T-cell (primary cell): ENCODE measurements around the gene LRRC3C. TPM values are rescaled to one million over a fixed set of nuclear protein-coding genes. Genes with fewer than 3 reads are reported as not detected.

Experiments used
- ATAC-seq, 4 experiments: fragments of 200-7000 bp in 3 of 4; fragments of 150-1000 bp in 1 of 4; cut with Tn5 transposase; replicated peaks in 1 of 4; 1 replicate in 3 of 4; 2 replicates in 1 of 4; pipeline ENCODE4 v1.10.0; 2021; ENCODE audit warnings: moderate library complexity in 3 of 4, mild to moderate bottlenecking in 2 of 4, moderate number of reproducible peaks in 1 of 4
- CTCF ChIA-PET, 2 donors: fragments of 300-600 bp; sonication (Branson Sonifier 250); formaldehyde crosslinking; loops; one replicate each; lab custom pipeline; 2022; ENCODE audit warnings: antibody characterized with exemption in 2 of 2; lab: Charles Lee
- POLR2A ChIA-PET, 2 donors: fragments of 300-600 bp; sonication (Branson Sonifier 250); formaldehyde crosslinking; loops; one replicate each; lab custom pipeline; 2022; ENCODE audit warnings: antibody characterized with exemption in 2 of 2; lab: Charles Lee
- DNase-seq, 35 experiments: peaks; one replicate each; pipeline versions ENCODE4 v3.0.0 to v3.0.0-alpha.2; 2013 to 2023
- H3K27ac ChIP-seq: one replicate; pipeline ENCODE4 v1.5.1; 2013; ENCODE audit warnings: low read length
- H3K27me3 ChIP-seq, 2 experiments: replicated peaks in 1 of 2; 1 replicate in 1 of 2; 2 replicates in 1 of 2; pipeline versions ENCODE4 v1.6.1 to v1.7.0; 2013; ENCODE audit warnings: low read length in 1 of 2, mixed read lengths in 1 of 2; ENCODE audit not compliant: control insufficient read depth in 2 of 2, insufficient read depth in 2 of 2; ENCODE audit errors: extremely low read depth in 1 of 2
- H3K36me3 ChIP-seq, 2 donors: 1 replicate in 1 of 2; 2 replicates in 1 of 2; pipeline versions ENCODE4 v1.6.1 to v1.7.0; 2013; ENCODE audit warnings: low read length in 1 of 2; ENCODE audit not compliant: control insufficient read depth in 2 of 2, insufficient read depth in 1 of 2; ENCODE audit errors: extremely low read depth in 1 of 2
- H3K4me1 ChIP-seq, 2 experiments: 1 replicate in 1 of 2; 2 replicates in 1 of 2; pipeline versions ENCODE4 v1.6.1 to v1.7.0; 2013; ENCODE audit warnings: low read length in 2 of 2, mixed read lengths in 1 of 2; ENCODE audit not compliant: insufficient read depth in 2 of 2, control insufficient read depth in 1 of 2; ENCODE audit errors: extremely low read depth in 1 of 2
- H3K4me3 ChIP-seq, 2 donors: 1 replicate in 1 of 2; 2 replicates in 1 of 2; pipeline versions ENCODE4 v1.5.1 to v1.7.0; 2013; ENCODE audit warnings: mild to moderate bottlenecking in 2 of 2, low read length in 1 of 2, moderate library complexity in 1 of 2; ENCODE audit not compliant: control insufficient read depth in 1 of 2; ENCODE audit errors: extremely low read depth in 1 of 2
- H3K9me3 ChIP-seq: 2 replicates; pipeline ENCODE4 v1.7.0; 2013
- H3K27ac Mint-ChIP-seq, 2 donors: one replicate each; pipeline ENCODE4 v1.8.0; 2020 to 2021; ENCODE audit warnings: mild to moderate bottlenecking in 2 of 2, mixed read lengths in 2 of 2
- H3K27me3 Mint-ChIP-seq, 2 donors: one replicate each; pipeline ENCODE4 v1.8.0; 2021 to 2022; ENCODE audit warnings: mixed read lengths in 2 of 2
- H3K36me3 Mint-ChIP-seq: one replicate; pipeline ENCODE4 v1.8.0; 2021; ENCODE audit warnings: mixed read lengths
- H3K4me1 Mint-ChIP-seq, 3 donors: one replicate each; pipeline ENCODE4 v1.8.0; 2020 to 2022; ENCODE audit warnings: mixed read lengths in 3 of 3, mild to moderate bottlenecking in 1 of 3
- H3K4me3 Mint-ChIP-seq, 3 donors: one replicate each; pipeline ENCODE4 v1.8.0; 2020 to 2022; ENCODE audit warnings: mild to moderate bottlenecking in 3 of 3, mixed read lengths in 3 of 3, moderate library complexity in 3 of 3
- H3K9me3 Mint-ChIP-seq, 3 donors: one replicate each; pipeline ENCODE4 v1.8.0; 2020 to 2022; ENCODE audit warnings: mixed read lengths in 3 of 3
- WGBS: methylation state at CpG from one replicate; pipeline ENCODE4 v1.1.5; 2013; ENCODE audit warnings: missing lambda C conversion rate; ENCODE audit not compliant: insufficient coverage; 5-methylcytosine and 5-hydroxymethylcytosine counted together
- total RNA-seq, 35 experiments: library from RNA in 6 of 35; stranded (reverse) in 6 of 35; fragments of 120-200 nt in 1 of 35; gene quantifications; one replicate each; pipeline versions ENCODE4 v1.2.1 to v1.2.4 and lab custom pipeline; 2013 to 2026

LRRC3C gene
- total RNA-seq, 5 donors from 2014 or later (not counting 1 experiment from before 2014, with no cell fraction given), result not detected

DNA sequence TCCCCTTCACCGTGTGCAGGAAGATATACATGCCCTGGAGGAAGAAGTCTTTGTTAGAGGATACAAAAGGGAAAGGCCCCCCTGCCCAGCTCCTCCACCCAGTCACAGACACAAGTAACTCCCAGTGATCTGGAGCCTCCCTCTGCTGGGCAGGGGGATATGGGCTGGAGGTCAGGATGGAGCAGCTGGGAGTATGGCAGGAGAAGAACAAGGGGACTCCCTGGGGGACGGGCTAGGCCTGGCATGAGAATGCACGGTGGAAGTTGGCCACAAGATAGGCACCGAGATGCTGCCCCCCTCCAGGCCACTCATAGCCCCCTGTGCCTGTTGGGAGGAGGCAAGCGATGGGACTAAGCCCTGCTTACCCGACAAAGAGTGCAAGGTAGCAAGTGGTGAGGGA lies 4.3 kb upstream of the LRRC3C start:
- no peak for DNase-seq
- Mint-ChIP-seq H3K27ac (peak overlapping the region; percentile 87 to 89), H3K9me3 (no peaks in the 10 kb centered on the region), H3K4me1 (peaks cover 79 to 83% (median 81%) of the 10 kb centered on the region in 3 donors), H3K36me3 (peaks cover 33% of the 10 kb centered on the region), H3K27me3 (no peaks in the 10 kb centered on the region), H3K4me3 (peak overlapping the region in 2 of 3 donors; percentile 9 to 90)
- WGBS, result 100% methylated on average over 1 of the region's 6 CpGs
- H3K27ac ChIP-seq, result no peak overlapping the region
- no peaks in the 10 kb centered on the region for H3K27me3 ChIP-seq
- no peaks in the 10 kb centered on the region for H3K9me3 ChIP-seq
- POLR2A ChIA-PET, result no interaction called here
- H3K36me3 ChIP-seq, result peaks cover 10 to 44% of the 10 kb centered on the region in 2 donors
- ATAC-seq, result no peak
- CTCF ChIA-PET, result no interaction called here
- no peak overlapping the region for H3K4me3 ChIP-seq
- peaks cover 45 to 86% of the 10 kb centered on the region in 2 experiments for H3K4me1 ChIP-seq

DNA sequence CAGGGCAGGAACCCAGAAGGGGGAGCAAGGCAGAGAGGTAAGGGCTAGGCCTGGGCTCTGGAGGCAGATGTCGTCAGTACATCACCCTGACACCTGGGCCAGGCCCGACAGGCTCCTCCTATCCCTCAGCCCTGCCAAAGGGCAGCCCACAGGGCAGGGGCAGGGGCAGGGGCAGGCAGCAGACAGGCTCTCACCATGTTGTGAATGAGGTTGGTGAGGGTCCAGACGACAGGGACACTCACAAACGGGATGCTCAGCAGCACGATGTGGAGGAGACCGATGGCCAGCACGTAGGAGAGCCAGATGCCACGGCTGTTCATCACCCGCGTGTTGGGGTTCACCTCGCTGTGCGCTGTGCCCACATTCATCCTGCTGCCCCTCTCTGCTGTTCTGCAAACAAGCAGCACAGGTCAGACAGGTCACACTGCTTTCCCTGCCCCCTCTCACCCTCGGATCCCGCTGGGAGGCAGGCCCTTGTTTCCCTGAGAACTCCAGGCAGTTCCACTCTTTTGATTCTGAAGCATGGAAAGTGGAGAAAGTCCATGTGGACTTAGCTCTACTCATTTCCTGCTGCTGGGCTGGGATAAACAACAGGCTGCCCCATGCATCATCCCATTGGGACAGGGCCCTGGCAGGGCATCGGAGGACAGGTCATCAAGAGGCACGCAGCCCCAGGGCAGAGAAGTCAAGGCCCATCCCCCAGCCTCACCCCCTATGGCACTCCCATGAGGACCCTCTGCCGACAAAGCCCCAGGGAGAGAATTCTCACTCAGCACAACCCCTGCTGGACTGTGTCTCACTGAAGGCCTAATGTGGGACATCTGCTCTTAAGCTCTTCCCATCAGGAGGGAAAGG lies 3.5 kb upstream of the LRRC3C start:
- Mint-ChIP-seq H3K4me3 (peak overlapping the region; percentile 90 to 99 (median 97)), H3K27me3 (no peaks in the 10 kb centered on the region), H3K4me1 (peaks cover 74 to 80% (median 74%) of the 10 kb centered on the region in 3 donors), H3K9me3 (no peaks in the 10 kb centered on the region), H3K36me3 (peaks cover 28% of the 10 kb centered on the region), H3K27ac (peak overlapping the region; percentile 94 to 98)
- Histone ChIP-seq H3K27me3 (no peaks in the 10 kb centered on the region), H3K9me3 (no peaks in the 10 kb centered on the region), H3K36me3 (peaks cover 10 to 42% of the 10 kb centered on the region in 2 donors), H3K4me1 (peaks cover 47 to 78% of the 10 kb centered on the region in 2 experiments), H3K27ac (peak overlapping the region; percentile 76), H3K4me3 (peak overlapping the region; percentile 93 to 95)
- no peak for ATAC-seq
- DNase-seq, result no peak
- CTCF ChIA-PET, result no interaction called here
- POLR2A ChIA-PET, result no interaction called here
- WGBS, result 86% methylated on average over 13 of the region's 17 CpGs

DNA sequence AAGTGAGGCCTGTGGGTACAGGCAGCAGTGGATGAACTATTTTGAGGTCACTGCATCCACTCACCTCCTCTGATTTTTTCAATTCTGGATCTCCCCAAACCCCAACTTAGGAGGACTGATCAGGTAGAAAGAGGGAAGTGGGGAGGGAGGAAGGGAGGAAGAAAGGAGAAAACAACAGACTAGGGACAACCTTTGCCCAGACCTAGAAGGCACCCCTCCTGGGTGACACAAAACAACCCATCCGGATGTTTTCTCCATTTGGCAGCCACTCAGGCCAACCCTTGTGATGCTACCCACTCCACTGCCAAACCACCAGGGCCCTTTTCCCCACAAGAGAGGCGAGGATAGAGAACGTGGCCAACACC lies 2.9 kb upstream of the LRRC3C start:
- no peaks in the 10 kb centered on the region for H3K27me3 Mint-ChIP-seq
- no peak for DNase-seq
- H3K36me3 Mint-ChIP-seq, result peaks cover 24% of the 10 kb centered on the region
- 40% methylated on average over 3 of the region's 3 CpGs for WGBS
- no peaks in the 10 kb centered on the region for H3K27me3 ChIP-seq
- H3K4me3 ChIP-seq, result peak overlapping the region; percentile 93 to 95
- peaks cover 72 to 80% (median 74%) of the 10 kb centered on the region in 3 donors for H3K4me1 Mint-ChIP-seq
- CTCF ChIA-PET, result interaction anchor here in 1 of 2 donors (1.7 kb wide), 1 partner anchor 51 kb away, joined by 4 read pairs; no protein-coding TSS in a partner anchor
- H3K27ac ChIP-seq, result peak overlapping the region; percentile 76
- no peaks in the 10 kb centered on the region for H3K9me3 Mint-ChIP-seq
- peak overlapping the region; percentile 90 to 99 (median 97) for H3K4me3 Mint-ChIP-seq
- peak overlapping the region; percentile 94 to 98 for H3K27ac Mint-ChIP-seq
- POLR2A ChIA-PET, result no interaction called here
- no peak for ATAC-seq
- no peaks in the 10 kb centered on the region for H3K9me3 ChIP-seq
- peaks cover 47 to 76% of the 10 kb centered on the region in 2 experiments for H3K4me1 ChIP-seq
- H3K36me3 ChIP-seq, result peaks cover 10 to 39% of the 10 kb centered on the region in 2 donors

DNA sequence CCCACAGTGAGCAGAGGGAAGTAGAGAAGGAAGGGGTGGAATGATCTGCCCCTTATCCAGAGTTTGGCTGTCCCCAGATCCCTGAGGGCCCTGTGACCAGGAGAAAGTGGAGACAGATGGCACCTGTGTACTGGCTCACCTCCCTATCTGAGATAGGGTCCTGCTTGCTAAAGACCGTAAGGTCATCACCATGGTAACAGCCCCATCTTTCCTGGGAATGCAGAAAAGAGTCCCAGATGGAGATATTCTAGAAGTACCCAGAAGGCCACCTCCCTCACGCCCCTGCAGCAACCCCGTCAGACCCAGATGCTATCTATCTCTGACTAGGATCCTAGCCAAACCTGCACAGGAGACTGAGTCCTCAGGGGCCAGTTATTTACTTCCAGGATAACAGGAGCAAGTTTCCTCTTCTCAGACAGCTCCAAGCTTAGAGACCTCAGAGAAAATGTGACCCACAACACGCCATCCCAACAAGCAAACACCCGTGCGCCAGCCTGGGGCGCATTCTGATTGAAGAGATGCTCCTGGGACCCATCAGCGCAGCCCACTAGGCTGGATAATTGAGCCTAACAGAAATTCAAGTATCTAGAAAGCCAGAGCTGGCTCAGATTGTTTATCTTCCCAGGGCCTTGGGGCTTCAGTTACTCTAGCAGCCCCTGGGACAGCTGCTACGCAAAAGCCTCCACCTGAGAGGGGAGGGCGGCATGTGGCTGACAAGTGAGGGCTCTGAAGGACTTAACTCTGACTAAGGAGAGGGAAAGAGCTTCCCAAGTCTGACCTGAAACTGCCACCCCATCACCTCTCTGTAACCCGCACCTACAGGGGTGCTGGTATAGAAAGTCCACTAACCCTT lies 2.0 kb upstream of the LRRC3C start:
- Mint-ChIP-seq H3K4me1 (peaks cover 67 to 74% (median 69%) of the 10 kb centered on the region in 3 donors), H3K4me3 (peak overlapping the region; percentile 90 to 99 (median 97)), H3K27ac (peak overlapping the region; percentile 94 to 98), H3K36me3 (peaks cover 21% of the 10 kb centered on the region), H3K9me3 (no peaks in the 10 kb centered on the region), H3K27me3 (no peaks in the 10 kb centered on the region)
- DNase-seq (peak in 1 of 35 experiments; percentile 14), ATAC-seq (no peak)
- Histone ChIP-seq H3K27me3 (no peaks in the 10 kb centered on the region), H3K4me1 (peaks cover 43 to 71% of the 10 kb centered on the region in 2 experiments), H3K27ac (peak overlapping the region; percentile 76), H3K4me3 (peak overlapping the region; percentile 93 to 95), H3K36me3 (peaks cover 10 to 34% of the 10 kb centered on the region in 2 donors), H3K9me3 (no peaks in the 10 kb centered on the region)
- ChIA-PET POLR2A (interaction anchor here (0.6 to 0.7 kb wide), 2 partner anchors 61 to 115 kb away, joined by 3 to 7 read pairs; no protein-coding TSS in a partner anchor), CTCF (interaction anchor here (1.2 to 1.7 kb wide), 3 partner anchors 33 to 53 kb away, joined by 4 read pairs; no protein-coding TSS in a partner anchor)
- WGBS, result 37% methylated on average over 7 of the region's 11 CpGs

- peak overlapping the region; percentile 94 to 98 for H3K27ac Mint-ChIP-seq
- Histone ChIP-seq H3K4me3 (peak overlapping the region; percentile 93 to 95), H3K4me1 (peaks cover 38 to 65% of the 10 kb centered on the region in 2 experiments), H3K9me3 (no peaks in the 10 kb centered on the region), H3K27ac (peak overlapping the region; percentile 76), H3K27me3 (no peaks in the 10 kb centered on the region), H3K36me3 (peaks cover 10 to 31% of the 10 kb centered on the region in 2 donors)
- CTCF ChIA-PET, result interaction anchor here (1.0 to 1.7 kb wide), 6 partner anchors 32 to 304 kb away, joined by 3 to 4 read pairs (median 4); partner anchors contain the start of gene PSMD3 (in 1 of the 2)
- peak in 2 of 35 experiments; percentile 66 to 72 for DNase-seq
- H3K4me1 Mint-ChIP-seq, result peaks cover 60 to 67% (median 62%) of the 10 kb centered on the region in 3 donors
- 8% methylated on average over 3 of the region's 4 CpGs for whole genome bisulfite sequencing
- no peaks in the 10 kb centered on the region for H3K9me3 Mint-ChIP-seq
- ATAC-seq, result peak in 3 of 4 experiments; percentile 66 to 72 (median 71)
- POLR2A ChIA-PET, result interaction anchor here in 1 of 2 donors (0.5 to 0.7 kb wide), 2 partner anchors 61 to 545 kb away, joined by 3 read pairs; no protein-coding TSS in a partner anchor
- H3K4me3 Mint-ChIP-seq, result peak overlapping the region; percentile 90 to 99 (median 97)
- peaks cover 21% of the 10 kb centered on the region for H3K36me3 Mint-ChIP-seq
- H3K27me3 Mint-ChIP-seq, result no peaks in the 10 kb centered on the region
Measured at GRCh38 chr17:39926135-39926587, 1.4 kb upstream of the LRRC3C start.
